Mesenchymal stem cell (in vitro differentiated cells and primary cell): ENCODE measurements around the gene KLF8.

Experiments
- DNase-seq: peaks from one replicate; pipeline ENCODE4 v3.0.0-alpha.2; 2013
- H2AFZ ChIP-seq: one replicate; pipeline ENCODE4 v1.6.1; 2013; ENCODE audit warnings: low read depth, mild to moderate bottlenecking, control low read depth, inconsistent platforms, low read length, moderate library complexity
- H2AK5ac ChIP-seq: 2 replicates; pipeline ENCODE4 v1.6.1; 2013; ENCODE audit warnings: low read length, moderate library complexity, mild to moderate bottlenecking, inconsistent platforms; ENCODE audit not compliant: severe bottlenecking
- H2BK120ac ChIP-seq: one replicate; pipeline ENCODE4 v1.6.1; 2013; ENCODE audit warnings: low read depth, mild to moderate bottlenecking, inconsistent platforms, low read length, moderate library complexity
- H2BK12ac ChIP-seq, 2 experiments: one replicate each; pipeline ENCODE4 v1.6.1; 2013; ENCODE audit warnings: inconsistent platforms in 2 of 2, low read length in 2 of 2, mild to moderate bottlenecking in 2 of 2, moderate library complexity in 2 of 2, control low read depth in 1 of 2
- H2BK15ac ChIP-seq: one replicate; pipeline ENCODE4 v1.6.1; 2013; ENCODE audit warnings: mild to moderate bottlenecking, low read depth, inconsistent platforms; ENCODE audit not compliant: poor library complexity, severe bottlenecking
- H2BK5ac ChIP-seq: 2 replicates; pipeline ENCODE4 v1.6.1; 2013; ENCODE audit warnings: low read depth, mild to moderate bottlenecking, low read length, control low read depth, inconsistent platforms; ENCODE audit not compliant: poor library complexity, severe bottlenecking
- H3K14ac ChIP-seq, 2 experiments: one replicate each; pipeline ENCODE4 v1.6.1; 2013; ENCODE audit warnings: inconsistent platforms in 2 of 2, low read length in 2 of 2, control low read depth in 1 of 2, mild to moderate bottlenecking in 1 of 2, moderate library complexity in 1 of 2
- H3K18ac ChIP-seq, 2 experiments: one replicate each; pipeline ENCODE4 v1.6.1; 2013; ENCODE audit warnings: inconsistent platforms in 2 of 2, low read length in 2 of 2, control low read depth in 1 of 2, low read depth in 1 of 2, mild to moderate bottlenecking in 1 of 2
- H3K23ac ChIP-seq, 2 experiments: one replicate each; pipeline ENCODE4 v1.6.1; 2013; ENCODE audit warnings: inconsistent platforms in 2 of 2, low read length in 2 of 2, mild to moderate bottlenecking in 2 of 2, moderate library complexity in 2 of 2, control low read depth in 1 of 2
- H3K27ac ChIP-seq: 2 replicates; pipeline ENCODE4 v1.5.1; 2013; ENCODE audit warnings: mild to moderate bottlenecking, moderate library complexity, low read length, control low read depth, inconsistent platforms; ENCODE audit not compliant: poor library complexity, severe bottlenecking
- H3K27me3 ChIP-seq, 2 experiments: 2 replicates each; pipeline versions ENCODE4 v1.6.1 to v1.7.0; 2013; ENCODE audit warnings: low read length in 2 of 2, mild to moderate bottlenecking in 2 of 2, moderate library complexity in 2 of 2, control low read depth in 1 of 2, inconsistent platforms in 1 of 2; ENCODE audit not compliant: control insufficient read depth in 1 of 2, insufficient read depth in 1 of 2
- H3K36me3 ChIP-seq, 2 experiments: 2 replicates each; pipeline versions ENCODE4 v1.6.1 to v1.7.0; 2013; ENCODE audit warnings: low read length in 2 of 2, control low read depth in 1 of 2, inconsistent platforms in 1 of 2, low read depth in 1 of 2, mild to moderate bottlenecking in 1 of 2; ENCODE audit not compliant: insufficient read depth in 2 of 2, control insufficient read depth in 1 of 2
- H3K4ac ChIP-seq, 2 experiments: one replicate each; pipeline ENCODE4 v1.6.1; 2013; ENCODE audit warnings: inconsistent platforms in 2 of 2, low read length in 2 of 2, mild to moderate bottlenecking in 2 of 2, moderate library complexity in 2 of 2, control low read depth in 1 of 2, low read depth in 1 of 2
- H3K4me1 ChIP-seq: 2 replicates; pipeline ENCODE4 v1.6.1; 2013; ENCODE audit warnings: low read depth, low read length, control low read depth; ENCODE audit not compliant: control insufficient read depth, insufficient read depth
- H3K4me2 ChIP-seq: 2 replicates; pipeline ENCODE4 v1.6.1; 2013; ENCODE audit warnings: low read length, mild to moderate bottlenecking, inconsistent platforms; ENCODE audit not compliant: poor library complexity, severe bottlenecking
- H3K4me3 ChIP-seq, 2 experiments: 2 replicates each; pipeline versions ENCODE4 v1.5.1 to v1.7.0; 2013; ENCODE audit warnings: low read length in 2 of 2, mild to moderate bottlenecking in 2 of 2, control low read depth in 1 of 2, low read depth in 1 of 2; ENCODE audit not compliant: insufficient read depth in 1 of 2
- H3K79me1 ChIP-seq: replicated peaks from 2 replicates; pipeline ENCODE4 v1.6.1; 2013; ENCODE audit warnings: mild to moderate bottlenecking, control low read depth, low read length, inconsistent platforms; ENCODE audit not compliant: poor library complexity, severe bottlenecking
- H3K9ac ChIP-seq: 2 replicates; pipeline ENCODE4 v1.7.0; 2013; ENCODE audit warnings: mild to moderate bottlenecking, low read length, moderate library complexity
- H3K9me3 ChIP-seq: 2 replicates; pipeline ENCODE4 v1.7.0; 2013; ENCODE audit warnings: mild to moderate bottlenecking, low read length; ENCODE audit not compliant: control insufficient read depth
- H4K8ac ChIP-seq: one replicate; pipeline ENCODE4 v1.6.1; 2013; ENCODE audit warnings: inconsistent platforms, mild to moderate bottlenecking, low read length, moderate library complexity
- H4K91ac ChIP-seq: one replicate; pipeline ENCODE4 v1.6.1; 2013; ENCODE audit warnings: mild to moderate bottlenecking, low read length, inconsistent platforms
- WGBS: methylation state at CpG from one replicate; pipeline ENCODE4 v1.1.7; 2013; ENCODE audit warnings: mixed read lengths; 5-methylcytosine and 5-hydroxymethylcytosine counted together

Gene KLF8

GRCh38 chrX:56279863-56280262 is 47.7 kb downstream of the KLF8 start:
- Histone ChIP-seq H2BK5ac (no peak overlapping the region), H3K18ac (no peak overlapping the region), H2AFZ (no peak overlapping the region), H3K36me3 (peaks cover 6 to 8% of the 10 kb centered on the region in 2 experiments), H2AK5ac (no peak overlapping the region), H4K8ac (no peak overlapping the region), H3K4me1 (no peaks in the 10 kb centered on the region), H3K9ac (no peak overlapping the region), H3K14ac (no peak overlapping the region), H3K79me1 (no peaks in the 10 kb centered on the region), H3K4ac (no peak overlapping the region), H2BK15ac (no peak overlapping the region), H3K9me3 (no peaks in the 10 kb centered on the region), H3K27ac (no peak overlapping the region), H2BK12ac (no peak overlapping the region), H3K4me3 (no peak overlapping the region), H4K91ac (no peak overlapping the region), H3K4me2 (no peak overlapping the region), H3K27me3 (peaks cover 0 to 11% of the 10 kb centered on the region in 2 experiments), H2BK120ac (no peak overlapping the region), H3K23ac (no peak overlapping the region)
- no peak for DNase-seq
- WGBS = 45% methylated on average over 1 of the region's 2 CpGs

DNA sequence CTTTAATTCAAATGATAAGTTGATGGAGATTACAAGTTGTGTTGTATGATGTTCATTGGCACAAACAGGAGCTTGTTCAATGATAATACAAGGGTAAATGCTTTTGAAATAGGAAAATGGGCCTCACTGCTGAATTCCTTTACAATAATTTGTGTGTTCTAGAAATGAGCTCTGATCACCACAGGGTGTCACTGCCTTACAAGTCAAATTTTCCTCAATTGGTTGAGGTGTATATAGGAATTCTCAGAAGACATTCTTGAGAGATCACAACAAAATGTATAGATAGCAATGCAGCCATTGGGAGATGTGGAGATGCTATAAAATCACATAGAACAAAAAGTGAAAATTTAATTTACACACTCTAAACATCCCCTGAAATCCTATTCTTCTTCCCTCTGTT is 49.6 kb downstream of the KLF8 start:
- no peak overlapping the region for H2BK5ac ChIP-seq
- DNase-seq = peak; percentile 8
- H4K91ac ChIP-seq = no peak overlapping the region

GRCh38 chrX:56284269-56284668 is 52.1 kb downstream of the KLF8 start:
- Histone ChIP-seq H2BK5ac (no peak overlapping the region), H3K23ac (no peak overlapping the region), H3K27ac (no peak overlapping the region), H3K4me1 (no peaks in the 10 kb centered on the region), H2AFZ (no peak overlapping the region), H3K9me3 (no peaks in the 10 kb centered on the region), H3K9ac (no peak overlapping the region), H3K79me1 (no peaks in the 10 kb centered on the region), H3K14ac (no peak overlapping the region), H3K36me3 (peaks cover 5 to 11% of the 10 kb centered on the region in 2 experiments), H4K91ac (no peak overlapping the region), H2BK12ac (no peak overlapping the region), H3K4me2 (no peak overlapping the region), H2BK120ac (no peak overlapping the region), H3K4ac (no peak overlapping the region), H2BK15ac (no peak overlapping the region), H4K8ac (no peak overlapping the region), H2AK5ac (no peak overlapping the region), H3K4me3 (no peak overlapping the region), H3K27me3 (peaks cover 0 to 13% of the 10 kb centered on the region in 2 experiments), H3K18ac (no peak overlapping the region)
- DNase-seq = no peak
- 91% methylated on average over 12 of the region's 13 CpGs for WGBS

More for the DNA sequence above, 49.6 kb downstream of the KLF8 start:
- no peak overlapping the region for H2BK120ac ChIP-seq
- no peak overlapping the region for H3K18ac ChIP-seq
- peaks cover 8% of the 10 kb centered on the region in 2 experiments for H3K36me3 ChIP-seq
- no peaks in the 10 kb centered on the region for H3K4me1 ChIP-seq
- no peak overlapping the region for H4K8ac ChIP-seq
- no peak overlapping the region for H2BK15ac ChIP-seq
- H3K9me3 ChIP-seq = no peaks in the 10 kb centered on the region
- no peak overlapping the region for H3K9ac ChIP-seq
- H3K4ac ChIP-seq = no peak overlapping the region
- H3K27ac ChIP-seq = no peak overlapping the region
- no peak overlapping the region for H2AK5ac ChIP-seq
- H3K4me3 ChIP-seq = no peak overlapping the region
- H3K4me2 ChIP-seq = no peak overlapping the region
- no peak overlapping the region for H3K14ac ChIP-seq
- peaks cover 0 to 16% of the 10 kb centered on the region in 2 experiments for H3K27me3 ChIP-seq
- H3K79me1 ChIP-seq = no peaks in the 10 kb centered on the region
- no peak overlapping the region for H3K23ac ChIP-seq
- no peak overlapping the region for H2BK12ac ChIP-seq
- H2AFZ ChIP-seq = no peak overlapping the region

- Histone ChIP-seq H3K79me1 (no peaks in the 10 kb centered on the region), H3K27me3 (peaks cover 0 to 6% of the 10 kb centered on the region in 2 experiments), H2BK15ac (no peak overlapping the region), H3K9me3 (peaks cover 6% of the 10 kb centered on the region), H3K18ac (no peak overlapping the region), H2AFZ (no peak overlapping the region), H3K4ac (no peak overlapping the region), H3K4me3 (no peak overlapping the region), H2BK5ac (no peak overlapping the region), H2BK120ac (no peak overlapping the region), H3K23ac (no peak overlapping the region), H3K14ac (no peak overlapping the region), H4K8ac (no peak overlapping the region), H3K36me3 (peaks cover 5 to 11% of the 10 kb centered on the region in 2 experiments), H2BK12ac (no peak overlapping the region), H4K91ac (no peak overlapping the region), H3K9ac (no peak overlapping the region), H3K4me2 (no peak overlapping the region), H3K27ac (no peak overlapping the region), H3K4me1 (no peaks in the 10 kb centered on the region), H2AK5ac (no peak overlapping the region)
- DNase-seq = no peak
- WGBS = 50% methylated on average over 1 of the region's 2 CpGs
Observed at GRCh38 chrX:56288608-56289007, 56.5 kb downstream of the KLF8 start.
